ENCODE data around the gene GTF2A1.

Gene GTF2A1

GRCh38 chr14:81137316-81137715 lies 83.4 kb downstream of the GTF2A1 start:
- H3K4me1 ChIP-seq = no peaks in the 10 kb centered on the region
- no peaks in the 10 kb centered on the region for H3K36me3 ChIP-seq
- peaks cover 0 to 5% (median 0%) of the 10 kb centered on the region in 3 donors for H3K9me3 ChIP-seq
- TF ChIP-seq, protein P1, sequence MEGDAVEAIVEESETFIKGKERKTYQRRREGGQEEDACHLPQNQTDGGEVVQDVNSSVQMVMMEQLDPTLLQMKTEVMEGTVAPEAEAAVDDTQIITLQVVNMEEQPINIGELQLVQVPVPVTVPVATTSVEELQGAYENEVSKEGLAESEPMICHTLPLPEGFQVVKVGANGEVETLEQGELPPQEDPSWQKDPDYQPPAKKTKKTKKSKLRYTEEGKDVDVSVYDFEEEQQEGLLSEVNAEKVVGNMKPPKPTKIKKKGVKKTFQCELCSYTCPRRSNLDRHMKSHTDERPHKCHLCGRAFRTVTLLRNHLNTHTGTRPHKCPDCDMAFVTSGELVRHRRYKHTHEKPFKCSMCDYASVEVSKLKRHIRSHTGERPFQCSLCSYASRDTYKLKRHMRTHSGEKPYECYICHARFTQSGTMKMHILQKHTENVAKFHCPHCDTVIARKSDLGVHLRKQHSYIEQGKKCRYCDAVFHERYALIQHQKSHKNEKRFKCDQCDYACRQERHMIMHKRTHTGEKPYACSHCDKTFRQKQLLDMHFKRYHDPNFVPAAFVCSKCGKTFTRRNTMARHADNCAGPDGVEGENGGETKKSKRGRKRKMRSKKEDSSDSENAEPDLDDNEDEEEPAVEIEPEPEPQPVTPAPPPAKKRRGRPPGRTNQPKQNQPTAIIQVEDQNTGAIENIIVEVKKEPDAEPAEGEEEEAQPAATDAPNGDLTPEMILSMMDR (IDR thresholded peaks at IDR 0.05) = no peak
- intact Hi-C loops (cut with DNase I; ENCODE audit: low total_unique reads) = no loop called here
- no peak overlapping the region for H3K27ac ChIP-seq
- DNase-seq = no peak
- no peak overlapping the region for H3K4me3 ChIP-seq
- no peaks in the 10 kb centered on the region for H3K27me3 ChIP-seq

GRCh38 chr14:81133400-81133799 lies 87.4 kb downstream of the GTF2A1 start:
- Histone ChIP-seq H3K27ac (no peak overlapping the region), H3K27me3 (no peaks in the 10 kb centered on the region), H3K4me1 (no peaks in the 10 kb centered on the region), H3K36me3 (no peaks in the 10 kb centered on the region), H3K9me3 (peaks cover 0 to 5% (median 0%) of the 10 kb centered on the region in 3 donors), H3K4me3 (no peak overlapping the region)
- intact Hi-C loops (cut with DNase I; ENCODE audit: low total_unique reads) = no loop called here
- no peak for DNase-seq
- TF ChIP-seq, protein P1 (IDR thresholded peaks at IDR 0.05) = no peak

DNA sequence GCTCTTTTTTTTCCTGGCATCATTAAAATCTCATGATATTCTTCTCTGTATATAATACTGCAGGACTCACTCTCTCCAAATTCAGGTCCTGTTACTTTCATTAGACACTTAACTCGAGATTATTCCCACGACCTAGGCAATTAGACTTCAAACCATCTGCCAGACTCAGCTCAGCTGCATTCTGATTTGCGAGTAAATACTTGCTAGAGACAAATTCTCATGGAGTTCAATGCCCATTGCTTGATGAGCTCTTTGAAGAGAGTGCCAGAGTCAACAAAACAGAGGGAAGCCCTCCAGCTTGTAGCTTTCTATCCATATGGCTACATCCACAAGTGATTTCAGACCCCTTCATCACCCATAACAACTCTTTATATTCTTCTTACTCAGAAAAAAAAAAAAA lies 88.3 kb downstream of the GTF2A1 start:
- Histone ChIP-seq H3K4me3 (no peak overlapping the region), H3K27ac (no peak overlapping the region), H3K4me1 (no peaks in the 10 kb centered on the region), H3K36me3 (no peaks in the 10 kb centered on the region), H3K27me3 (no peaks in the 10 kb centered on the region), H3K9me3 (peaks cover 0 to 5% (median 0%) of the 10 kb centered on the region in 3 donors)
- intact Hi-C loops (cut with DNase I; ENCODE audit: low total_unique reads) = no loop called here
- DNase-seq = no peak
- TF ChIP-seq, protein P1 (IDR thresholded peaks at IDR 0.05) = no peak

DNA sequence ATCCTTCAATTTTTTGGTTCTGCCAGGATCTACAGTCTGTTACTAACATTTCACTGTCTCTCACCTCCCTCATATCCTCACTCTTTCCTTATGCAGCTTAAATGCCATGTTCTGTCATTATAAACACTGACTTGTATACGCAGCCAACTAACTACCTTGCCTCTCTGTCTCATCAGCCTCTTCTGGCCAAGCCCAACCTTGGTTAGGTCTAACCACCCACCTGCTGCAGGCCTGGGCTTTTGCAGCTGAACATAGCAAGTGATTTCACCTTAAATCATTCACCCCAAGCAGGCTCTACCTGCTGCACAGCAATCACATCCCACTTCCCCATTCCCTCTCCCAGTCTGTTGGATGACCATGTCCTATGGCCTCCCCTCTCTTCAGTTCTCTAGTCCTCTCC lies 91.5 kb downstream of the GTF2A1 start:
- DNase-seq = no peak
- no peaks in the 10 kb centered on the region for H3K27me3 ChIP-seq
- no peaks in the 10 kb centered on the region for H3K36me3 ChIP-seq
- H3K4me3 ChIP-seq = no peak overlapping the region
- H3K27ac ChIP-seq = no peak overlapping the region
- intact Hi-C loops (cut with DNase I; ENCODE audit: low total_unique reads) = no loop called here
- TF ChIP-seq, protein P1 (IDR thresholded peaks at IDR 0.05) = no peak
- no peaks in the 10 kb centered on the region for H3K4me1 ChIP-seq
- H3K9me3 ChIP-seq = no peaks in the 10 kb centered on the region

DNA sequence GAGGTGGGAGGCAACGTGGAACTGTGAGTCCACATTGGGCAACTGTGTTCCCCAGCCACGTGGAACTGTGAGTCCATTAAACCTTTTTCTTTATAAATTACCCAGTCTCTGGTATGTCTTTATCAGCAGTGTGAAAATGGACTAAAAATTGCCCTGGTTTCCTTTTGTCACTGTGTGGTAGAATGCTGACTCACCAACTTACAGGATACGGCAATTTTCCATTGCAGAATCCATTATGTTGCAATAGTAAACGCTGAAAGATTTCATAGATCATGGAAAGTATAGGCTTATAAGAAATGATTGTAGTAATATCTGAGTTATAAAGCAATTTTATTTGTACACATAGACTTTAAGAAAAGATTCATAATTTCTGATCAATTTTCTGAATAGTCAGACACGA lies 93.0 kb downstream of the GTF2A1 start:
- intact Hi-C loops (cut with DNase I; ENCODE audit: low total_unique reads) = no loop called here
- no peaks in the 10 kb centered on the region for H3K36me3 ChIP-seq
- H3K4me1 ChIP-seq = no peaks in the 10 kb centered on the region
- H3K27me3 ChIP-seq = no peaks in the 10 kb centered on the region
- no peaks in the 10 kb centered on the region for H3K9me3 ChIP-seq
- TF ChIP-seq, protein P1 (IDR thresholded peaks at IDR 0.05) = no peak
- H3K27ac ChIP-seq = no peak overlapping the region
- DNase-seq = no peak
- H3K4me3 ChIP-seq = no peak overlapping the region

- TF ChIP-seq, protein P1 (IDR thresholded peaks at IDR 0.05) = no peak
- intact Hi-C loops (cut with DNase I; ENCODE audit: low total_unique reads) = no loop called here
These were observed 95.2 kb downstream of the GTF2A1 start for GRCh38 chr14:81125536-81125935.

More at GRCh38 chr14:81125536-81125935, 95.2 kb downstream of the GTF2A1 start:
- no peaks in the 10 kb centered on the region for H3K9me3 ChIP-seq
- H3K36me3 ChIP-seq = no peaks in the 10 kb centered on the region
- no peak overlapping the region for H3K4me3 ChIP-seq
- no peak overlapping the region for H3K27ac ChIP-seq
- no peaks in the 10 kb centered on the region for H3K27me3 ChIP-seq
- no peaks in the 10 kb centered on the region for H3K4me1 ChIP-seq
- DNase-seq = no peak
